Fibroblast of skin of left biceps (primary cell): Measurements from ENCODE around the gene YIPF4.
"Not testable (repeated sequence)": the region's sequence is repeated elsewhere in the genome, so short reads cannot be mapped to it uniquely, and the experiment has no call there.

ENCODE experiments used
- DNase-seq, 2 experiments: peaks; one replicate each; pipeline ENCODE4 v3.0.0-alpha.2; 2013; ENCODE audit warnings: low read depth in 2 of 2

The YIPF4 gene

GRCh38 chr2:32277674-32278477, at the start of gene YIPF4:
TSS of gene YIPF4 (plus strand) at chr2:32277904. CDS start at chr2:32278156, 252 bp downstream.
- peak; percentile 83 for DNase-seq

- DNase-seq = no peak
These were observed 49.5 kb upstream of the YIPF4 start for GRCh38 chr2:32228181-32228580.

- DNase-seq = no peak
These were observed 48.1 kb upstream of the YIPF4 start for GRCh38 chr2:32229635-32230034.

- no peak for DNase-seq
These were observed 45.7 kb upstream of the YIPF4 start for GRCh38 chr2:32231959-32232358.

- no peak for DNase-seq
These were observed 42.4 kb upstream of the YIPF4 start for GRCh38 chr2:32235315-32235714.

GRCh38 chr2:32237488-32237887, 40.2 kb upstream of the YIPF4 start:
- no peak for DNase-seq

GRCh38 chr2:32237996-32238395, 39.7 kb upstream of the YIPF4 start:
- no peak for DNase-seq

GRCh38 chr2:32242331-32242730, 35.4 kb upstream of the YIPF4 start:
- DNase-seq = no peak

- no peak for DNase-seq
These were observed 30.8 kb upstream of the YIPF4 start for GRCh38 chr2:32246911-32247310.

GRCh38 chr2:32248299-32248698, 29.4 kb upstream of the YIPF4 start:
- DNase-seq = no peak

GRCh38 chr2:32249731-32250236, 27.9 kb upstream of the YIPF4 start:
- no peak for DNase-seq

GRCh38 chr2:32250290-32250689, 27.4 kb upstream of the YIPF4 start:
- no peak for DNase-seq

GRCh38 chr2:32258242-32258641, 19.5 kb upstream of the YIPF4 start:
- DNase-seq = no peak

GRCh38 chr2:32260376-32260775, 17.3 kb upstream of the YIPF4 start:
- no peak for DNase-seq

- no peak for DNase-seq
These were observed 15.6 kb upstream of the YIPF4 start for GRCh38 chr2:32262105-32262504.

- no peak for DNase-seq
These were observed 13.1 kb upstream of the YIPF4 start, which contains the start of gene NLRC4 for GRCh38 chr2:32264422-32265105. TSS of gene NLRC4 (minus strand) at chr2:32264886. CDS start at chr2:32256775, 8,111 bp downstream.

- DNase-seq = no peak
These were observed 6.6 kb upstream of the YIPF4 start for GRCh38 chr2:32271063-32271462.

GRCh38 chr2:32272279-32272678, 5.4 kb upstream of the YIPF4 start:
- DNase-seq = no peak

- no peak for DNase-seq
These were observed 3.4 kb upstream of the YIPF4 start for GRCh38 chr2:32274289-32274688.

GRCh38 chr2:32275790-32276189, 1.9 kb upstream of the YIPF4 start:
- not testable (repeated sequence) for DNase-seq

- no peak for DNase-seq
These were observed 386 bp upstream of the YIPF4 start for GRCh38 chr2:32277363-32277673.

- DNase-seq = no peak
These were observed 762 bp downstream of the YIPF4 start for GRCh38 chr2:32278478-32278853.

- DNase-seq = no peak
These were observed 6.6 kb downstream of the YIPF4 start for GRCh38 chr2:32284321-32284720.
